HepG2 (cell line): ENCODE measurements around the gene COX10.
"Not testable (repeated sequence)": the region's sequence is repeated elsewhere in the genome, so short reads cannot be mapped to it uniquely, and the experiment has no call there.

Source experiments
- BCLAF1 ChIP-seq: fragments of 450-650 bp; IDR thresholded peaks from 2 replicates; pipeline ENCODE4 v1.6.1; 2017; ENCODE audit warnings: mild to moderate bottlenecking
- CHD2 ChIP-seq: IDR thresholded peaks from 2 replicates; pipeline ENCODE4 v1.6.1; 2011; ENCODE audit warnings: low read depth, low read length, improper control_type of control experiment
- PHF21A ChIP-seq: sonication (generic); formaldehyde crosslinking; IDR thresholded peaks from 2 replicates; pipeline ENCODE4 v1.5.0; 2020; ENCODE audit warnings: mild to moderate bottlenecking, missing genetic modification reagents
- POLR2A ChIP-seq, 2 experiments: IDR thresholded peaks; 2 replicates each; pipeline ENCODE4 v1.6.1; 2011; ENCODE audit warnings: low read depth in 2 of 2, low read length in 2 of 2, mild to moderate bottlenecking in 1 of 2, moderate library complexity in 1 of 2; ENCODE audit not compliant: insufficient read depth in 1 of 2
- TCF7L2 ChIP-seq: IDR thresholded peaks from 2 replicates; pipeline ENCODE4 v1.6.1; 2011; ENCODE audit warnings: mild to moderate bottlenecking, low read depth, low read length, moderate library complexity
- ZBTB20 ChIP-seq: sonication (generic); formaldehyde crosslinking; IDR thresholded peaks from 2 replicates; pipeline ENCODE4 v1.8.1; 2023; ENCODE audit warnings: missing genetic modification reagents, low read depth, mild to moderate bottlenecking, borderline replicate concordance
- ZBTB33 ChIP-seq: sonication (generic); formaldehyde crosslinking; IDR thresholded peaks from 2 replicates; pipeline ENCODE4 v1.4.0; 2020; ENCODE audit warnings: missing genetic modification reagents
- ZNF781 ChIP-seq: sonication (generic); formaldehyde crosslinking; IDR thresholded peaks from 2 replicates; pipeline ENCODE4 v1.5.1; 2020; ENCODE audit warnings: borderline replicate concordance, mild to moderate bottlenecking, missing genetic modification reagents; ENCODE audit errors: not compliant biosample characterization
- ZNF878 ChIP-seq: sonication (generic); formaldehyde crosslinking; IDR thresholded peaks from 2 replicates; pipeline ENCODE4 v1.8.1; 2023; ENCODE audit warnings: mild to moderate bottlenecking, missing genetic modification reagents, moderate library complexity
- ZSCAN21 ChIP-seq: sonication (generic); formaldehyde crosslinking; IDR thresholded peaks from 2 replicates; pipeline ENCODE4 v1.8.0; 2022; ENCODE audit warnings: mild to moderate bottlenecking, missing genetic modification reagents, moderate library complexity, borderline replicate concordance

GRCh38 chr17:14191469-14191868 is 122.2 kb downstream of the COX10 start:
- not testable (repeated sequence) for TF ChIP-seq PHF21A (CRISPR knock-in tag); ZNF878; TCF7L2; ZNF781 (CRISPR knock-in tag); POLR2A (IDR thresholded peaks at IDR 0.05; ENCODE audit: insufficient read depth in 1 of 2, low read depth in 2 of 2, low read length in 2 of 2); BCLAF1; ZSCAN21 (CRISPR knock-in tag); ZBTB33 (CRISPR knock-in tag); ZBTB20 (CRISPR knock-in tag); CHD2
